Retinal pigment epithelial cell (primary cell): ENCODE measurements around the gene SLC51A.

Experiments used
- DNase-seq: peaks from one replicate; pipeline ENCODE4 v3.0.0-alpha.2; 2010; ENCODE audit warnings: low read depth
- H3K4me3 ChIP-seq: 2 replicates; pipeline ENCODE4 v1.5.1; 2011; ENCODE audit warnings: mild to moderate bottlenecking, low read length, control low read depth, moderate library complexity
- TF ChIP-seq, protein P1 (sequence below): conservative IDR thresholded peaks from 2 replicates; pipeline ENCODE4 v1.5.1; 2011; ENCODE audit warnings: low read depth, low read length, control low read depth, inconsistent platforms

Gene SLC51A

DNA sequence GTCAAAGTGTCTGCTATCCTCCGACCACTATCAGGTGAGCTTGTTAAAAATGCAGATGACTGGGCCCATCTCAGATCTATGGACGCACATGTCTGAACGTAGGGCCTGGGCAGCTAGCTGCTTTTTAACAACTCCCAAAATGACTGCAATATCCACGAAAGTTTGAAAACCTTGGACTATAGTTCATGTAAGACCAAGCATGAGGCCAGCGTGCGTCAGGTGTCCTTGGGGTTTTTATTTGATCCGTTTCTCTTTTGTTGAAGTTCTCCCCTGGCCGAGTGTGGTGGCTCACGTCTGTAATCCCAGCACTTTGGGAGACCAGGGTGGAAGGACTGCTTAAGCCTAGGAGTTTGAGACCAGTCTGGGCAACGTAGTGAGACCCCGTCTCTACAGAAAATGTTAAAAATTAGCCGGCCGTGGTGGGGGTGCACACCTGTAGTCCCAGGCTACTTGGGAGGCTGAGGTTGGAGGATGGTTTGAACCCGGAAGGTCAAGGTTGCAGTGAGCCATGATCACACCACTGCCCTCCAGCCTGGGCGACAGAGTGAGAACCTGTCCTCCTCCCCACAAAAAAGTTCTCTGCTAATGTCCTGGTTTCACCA lies 9.5 kb downstream of the SLC51A start:
- DNase-seq, result no peak
- TF ChIP-seq, protein P1, sequence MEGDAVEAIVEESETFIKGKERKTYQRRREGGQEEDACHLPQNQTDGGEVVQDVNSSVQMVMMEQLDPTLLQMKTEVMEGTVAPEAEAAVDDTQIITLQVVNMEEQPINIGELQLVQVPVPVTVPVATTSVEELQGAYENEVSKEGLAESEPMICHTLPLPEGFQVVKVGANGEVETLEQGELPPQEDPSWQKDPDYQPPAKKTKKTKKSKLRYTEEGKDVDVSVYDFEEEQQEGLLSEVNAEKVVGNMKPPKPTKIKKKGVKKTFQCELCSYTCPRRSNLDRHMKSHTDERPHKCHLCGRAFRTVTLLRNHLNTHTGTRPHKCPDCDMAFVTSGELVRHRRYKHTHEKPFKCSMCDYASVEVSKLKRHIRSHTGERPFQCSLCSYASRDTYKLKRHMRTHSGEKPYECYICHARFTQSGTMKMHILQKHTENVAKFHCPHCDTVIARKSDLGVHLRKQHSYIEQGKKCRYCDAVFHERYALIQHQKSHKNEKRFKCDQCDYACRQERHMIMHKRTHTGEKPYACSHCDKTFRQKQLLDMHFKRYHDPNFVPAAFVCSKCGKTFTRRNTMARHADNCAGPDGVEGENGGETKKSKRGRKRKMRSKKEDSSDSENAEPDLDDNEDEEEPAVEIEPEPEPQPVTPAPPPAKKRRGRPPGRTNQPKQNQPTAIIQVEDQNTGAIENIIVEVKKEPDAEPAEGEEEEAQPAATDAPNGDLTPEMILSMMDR, result no peak
- no peak overlapping the region for H3K4me3 ChIP-seq

DNA sequence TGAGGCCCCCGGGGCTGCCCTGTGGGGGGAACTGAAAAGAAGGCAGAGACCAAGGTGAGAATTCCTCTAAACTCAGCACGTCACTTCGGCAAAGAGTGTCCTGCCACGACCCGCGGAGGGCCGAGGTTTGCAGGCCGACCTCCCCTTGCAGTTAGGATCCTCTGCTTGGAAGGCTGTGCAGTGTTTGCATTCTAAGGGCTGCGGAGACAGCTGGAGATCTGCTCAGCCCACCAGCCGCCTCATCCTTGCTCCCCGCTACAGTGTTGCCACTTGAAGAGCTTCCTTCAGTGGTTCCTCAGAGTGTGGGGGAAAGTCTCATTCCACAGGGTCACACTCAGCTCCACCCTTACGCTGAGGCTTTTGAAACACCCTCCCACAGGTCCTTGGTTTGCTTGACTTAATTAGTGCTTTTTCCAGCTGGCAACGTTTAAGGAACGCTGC lies 10.8 kb downstream of the SLC51A start:
- TF ChIP-seq, protein P1, result no peak
- no peak for DNase-seq
- H3K4me3 ChIP-seq, result no peak overlapping the region

DNA sequence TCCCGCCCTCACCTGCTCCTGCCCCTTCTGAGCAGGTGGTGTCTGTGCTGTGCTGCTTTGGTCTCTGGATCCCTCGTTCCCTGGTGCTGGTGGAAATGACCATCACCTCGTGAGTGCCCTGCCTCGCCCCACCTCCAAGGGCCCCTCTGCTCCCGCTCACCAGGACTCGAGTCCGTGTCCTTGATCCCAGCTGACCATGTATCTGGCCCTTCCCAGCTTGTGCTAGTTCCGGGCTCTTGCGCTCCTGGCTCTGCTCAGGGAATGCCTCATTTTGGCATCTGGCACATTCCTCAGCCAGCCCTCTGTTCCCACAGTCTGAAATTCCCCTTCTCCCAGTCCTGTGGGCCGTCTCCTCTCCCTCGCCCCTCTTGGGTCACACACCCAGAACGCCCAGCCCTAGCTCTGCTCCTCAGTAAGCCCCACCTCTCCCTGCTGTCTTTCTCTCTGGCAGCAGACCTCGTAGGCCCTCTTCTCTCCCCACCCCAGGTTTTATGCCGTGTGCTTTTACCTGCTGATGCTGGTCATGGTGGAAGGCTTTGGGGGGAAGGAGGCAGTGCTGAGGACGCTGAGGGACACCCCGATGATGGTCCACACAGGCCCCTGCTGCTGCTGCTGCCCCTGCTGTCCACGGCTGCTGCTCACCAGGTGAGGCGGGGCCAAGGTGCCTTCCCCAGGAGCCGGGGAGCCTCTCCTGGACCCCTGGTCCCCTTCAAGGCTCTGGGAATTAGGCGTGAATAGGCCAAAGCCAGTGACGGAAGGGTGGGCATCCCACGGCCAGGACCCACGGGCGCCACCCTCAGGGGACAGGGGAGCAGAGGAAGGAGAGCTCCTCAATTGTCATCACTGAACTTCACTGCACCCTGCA lies 11.5 kb downstream of the SLC51A start:
- TF ChIP-seq, protein P1, result no peak
- no peak overlapping the region for H3K4me3 ChIP-seq
- DNase-seq, result no peak

DNA sequence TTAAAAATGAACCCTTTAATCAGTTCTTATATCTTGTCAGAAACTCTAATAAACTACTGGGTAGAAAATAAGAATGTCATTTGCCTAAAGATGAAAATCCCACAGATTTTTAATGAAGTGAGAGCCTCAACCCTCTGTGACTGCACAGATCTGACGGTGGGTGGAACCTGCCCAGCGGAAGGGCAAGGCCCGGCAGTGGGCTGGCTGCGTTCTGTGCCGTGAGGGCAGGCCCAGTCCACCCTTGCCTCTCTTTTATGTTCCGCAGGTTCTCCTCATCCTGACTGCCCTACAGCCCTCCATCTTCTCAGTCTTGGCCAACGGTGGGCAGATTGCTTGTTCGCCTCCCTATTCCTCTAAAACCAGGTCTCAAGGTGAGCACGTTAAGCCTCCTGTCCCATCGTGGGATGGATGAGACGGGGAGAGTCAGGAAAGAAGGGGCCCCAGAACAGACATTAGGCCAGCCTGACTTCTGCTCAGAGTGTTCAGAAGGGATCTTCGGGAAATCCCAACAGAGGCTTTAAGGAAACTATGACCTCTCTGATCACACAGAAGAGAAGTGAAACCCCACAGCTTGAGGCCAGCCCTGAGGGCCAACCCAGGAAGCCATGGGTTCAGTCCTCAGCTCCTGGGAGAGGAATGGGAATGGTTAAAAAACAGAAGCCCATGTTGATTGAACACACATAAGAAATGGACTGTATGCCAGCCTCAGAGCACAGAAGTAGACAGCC lies 16.0 kb downstream of the SLC51A start:
- H3K4me3 ChIP-seq, result no peak overlapping the region
- no peak for DNase-seq
- TF ChIP-seq, protein P1, result no peak

DNA sequence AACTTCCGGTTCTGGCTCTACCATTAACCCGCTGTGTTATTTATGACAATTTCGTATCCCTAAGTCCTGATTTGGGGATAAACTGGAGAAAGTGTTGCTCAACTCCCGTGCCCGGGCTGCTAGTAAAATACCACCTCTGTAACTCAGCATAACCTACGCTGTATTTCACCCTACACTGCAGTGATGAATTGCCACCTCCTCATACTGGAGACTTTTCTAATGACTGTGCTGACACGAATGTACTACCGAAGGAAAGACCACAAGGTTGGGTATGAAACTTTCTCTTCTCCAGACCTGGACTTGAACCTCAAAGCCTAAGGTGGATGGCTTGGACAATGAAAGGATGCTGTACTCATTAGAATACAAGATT lies 16.5 kb downstream of the SLC51A start:
- TF ChIP-seq, protein P1, result no peak
- no peak for DNase-seq
- H3K4me3 ChIP-seq, result no peak overlapping the region

- TF ChIP-seq, protein P1, result no peak
- H3K4me3 ChIP-seq, result no peak overlapping the region
- DNase-seq, result no peak
Measured at GRCh38 chr3:196235452-196236122, 19.3 kb downstream of the SLC51A start.
